ENCODE data around the gene NETO2.

- TF ChIP-seq CTCF (IDR thresholded peaks at IDR 0.05 in 2 of 3, conservative IDR thresholded peaks at IDR 0.05 in 1 of 3; ENCODE audit: borderline replicate concordance in 1 of 3, insufficient read depth in 1 of 3, low read depth in 2 of 3, low read length in 2 of 3) (no peak), REST (IDR thresholded peaks at IDR 0.05; ENCODE audit: low read depth) (no peak), POLR2AphosphoS5 (IDR thresholded peaks at IDR 0.05; ENCODE audit: low read depth, low read length) (no peak), SP1 (IDR thresholded peaks at IDR 0.05; ENCODE audit: low read depth) (no peak), POLR2A (IDR thresholded peaks at IDR 0.05; ENCODE audit: borderline replicate concordance, extremely low read depth, insufficient read depth, insufficient read length) (no peak)
Observed at GRCh38 chr16:47125757-47126156, 18.0 kb downstream of the NETO2 start.

Data from HCT116 (cell line).